RPMI8226 (cell line): ENCODE results near the gene NEUROD4.
A peak's percentile ranks its signal among the peaks of the same experiment; 100 is the strongest.
"Not testable (repeated sequence)": the region's sequence is repeated elsewhere in the genome, so short reads cannot be mapped to it uniquely, and the experiment has no call there.

Experiments used
- DNase-seq: peaks from one replicate; pipeline ENCODE4 v3.0.0-alpha.2; 2015

Gene NEUROD4

GRCh38 chr12:55019784-55020183 lies at the start of gene NEUROD4:
TSS of gene NEUROD4 (plus strand) at chr12:55019974. CDS start at chr12:55026440, 6,466 bp downstream.
- peak; percentile 5 for DNase-seq

- DNase-seq, result no peak
Observed at GRCh38 chr12:54970741-54971140, 49.0 kb upstream of the NEUROD4 start.

DNA sequence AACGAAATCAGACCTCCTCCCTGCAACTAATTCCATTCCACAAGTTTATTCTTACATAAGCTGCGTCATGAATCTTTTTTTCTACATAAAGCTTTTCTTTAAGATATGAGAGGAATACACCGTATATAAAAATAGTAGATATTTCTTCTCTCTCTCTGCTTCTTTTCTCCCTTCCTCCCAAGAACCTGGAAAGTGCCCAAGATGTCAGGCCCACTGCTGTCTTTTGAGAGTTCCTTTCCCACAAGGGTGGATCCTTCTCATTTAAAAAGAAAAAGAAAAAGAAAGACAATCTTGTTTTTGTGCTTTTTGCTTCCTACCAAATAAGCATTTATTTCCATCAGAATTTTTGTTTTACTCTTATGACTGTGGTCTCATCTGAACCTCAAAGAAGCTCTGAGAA lies 46.2 kb upstream of the NEUROD4 start:
- DNase-seq, result no peak

GRCh38 chr12:54974279-54974678 lies 45.5 kb upstream of the NEUROD4 start:
- DNase-seq, result no peak

GRCh38 chr12:54975272-54975671 lies 44.5 kb upstream of the NEUROD4 start:
- no peak for DNase-seq

DNA sequence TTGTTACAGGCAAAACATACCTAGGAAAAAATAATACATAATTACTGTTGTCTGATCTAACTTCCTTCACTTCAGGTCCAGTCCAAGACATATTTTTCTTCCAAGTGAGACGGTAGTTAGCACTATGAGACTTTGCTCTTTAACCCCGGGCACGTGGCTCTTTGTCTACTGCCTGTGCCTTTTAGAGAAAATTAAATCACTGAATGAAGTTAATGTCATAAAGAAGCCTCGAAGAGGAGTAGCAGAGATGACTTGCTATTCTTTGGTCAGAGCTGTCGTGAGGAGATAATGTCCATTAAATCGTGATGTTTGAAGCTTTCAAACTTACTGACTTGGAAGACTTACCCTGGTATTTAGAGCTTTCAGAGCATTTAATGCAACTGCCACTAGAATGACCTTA lies 43.9 kb upstream of the NEUROD4 start:
- DNase-seq, result no peak

GRCh38 chr12:54977155-54977554 lies 42.6 kb upstream of the NEUROD4 start:
- DNase-seq, result no peak

DNA sequence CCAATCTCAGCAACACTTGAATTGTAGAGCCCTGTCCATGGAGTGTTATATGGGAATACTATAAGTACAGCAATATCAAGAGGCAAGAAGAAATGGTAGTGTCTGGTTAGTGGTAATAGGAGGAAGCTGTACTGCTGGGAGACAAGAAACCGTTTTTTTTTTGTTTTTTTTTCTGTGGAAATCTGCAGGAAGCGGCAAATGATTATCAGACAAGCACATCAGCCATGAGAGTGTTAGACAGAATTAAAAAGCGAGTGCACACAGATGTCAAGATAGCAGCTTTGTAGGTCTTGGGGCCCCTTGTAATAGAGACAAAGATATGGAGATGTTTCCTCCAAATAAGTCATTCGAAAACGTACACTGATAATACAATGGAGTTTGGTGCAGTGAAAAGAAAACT lies 41.9 kb upstream of the NEUROD4 start:
- no peak for DNase-seq

DNA sequence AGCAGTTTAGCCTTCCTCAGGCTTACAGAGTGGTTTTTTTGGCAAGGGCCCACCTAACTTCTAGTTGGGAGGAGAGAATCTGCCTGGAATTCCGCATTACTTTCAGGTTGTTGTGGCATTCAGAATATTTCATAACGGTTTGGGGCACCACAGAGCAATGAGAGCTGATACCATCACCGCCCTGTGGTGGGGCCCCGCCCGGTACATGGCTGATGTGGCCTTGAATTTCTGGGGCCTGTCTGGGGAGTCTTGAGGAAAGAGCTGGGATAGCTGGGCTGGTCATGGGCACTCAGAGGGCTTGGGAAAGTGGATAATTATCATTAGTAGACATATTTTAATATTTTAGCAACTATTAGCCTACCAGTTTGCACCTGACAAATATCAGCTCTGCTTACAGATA lies 39.4 kb upstream of the NEUROD4 start:
- DNase-seq, result no peak

- DNase-seq, result no peak
Observed at GRCh38 chr12:54981796-54982195, 38.0 kb upstream of the NEUROD4 start.

DNA sequence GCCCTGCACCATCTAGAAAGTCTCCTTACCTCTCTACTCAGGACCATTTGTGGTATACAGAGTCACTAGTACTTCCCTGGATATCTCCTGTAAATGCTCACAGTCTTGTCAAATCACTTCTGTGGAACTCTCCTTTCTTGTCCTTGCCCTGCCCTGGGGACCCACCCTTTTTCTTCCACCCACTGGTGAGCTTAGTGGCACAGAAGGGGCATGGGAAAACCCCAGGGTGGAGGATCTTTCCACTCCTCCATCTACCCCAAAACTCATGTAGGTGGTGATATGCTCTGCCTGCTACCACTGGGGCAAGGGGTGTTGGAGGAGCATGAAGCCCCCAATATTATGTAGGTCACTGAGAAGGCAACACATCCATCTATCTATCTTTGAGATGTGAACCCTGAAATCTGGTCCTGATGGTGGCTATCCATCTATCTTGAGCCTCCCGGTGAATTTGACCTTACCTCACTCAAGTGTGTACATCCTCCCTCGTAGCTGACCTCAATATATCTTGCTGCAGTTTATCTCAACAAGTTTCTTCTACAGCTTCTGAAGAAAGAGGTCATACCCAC lies 36.2 kb upstream of the NEUROD4 start:
- no peak for DNase-seq

DNA sequence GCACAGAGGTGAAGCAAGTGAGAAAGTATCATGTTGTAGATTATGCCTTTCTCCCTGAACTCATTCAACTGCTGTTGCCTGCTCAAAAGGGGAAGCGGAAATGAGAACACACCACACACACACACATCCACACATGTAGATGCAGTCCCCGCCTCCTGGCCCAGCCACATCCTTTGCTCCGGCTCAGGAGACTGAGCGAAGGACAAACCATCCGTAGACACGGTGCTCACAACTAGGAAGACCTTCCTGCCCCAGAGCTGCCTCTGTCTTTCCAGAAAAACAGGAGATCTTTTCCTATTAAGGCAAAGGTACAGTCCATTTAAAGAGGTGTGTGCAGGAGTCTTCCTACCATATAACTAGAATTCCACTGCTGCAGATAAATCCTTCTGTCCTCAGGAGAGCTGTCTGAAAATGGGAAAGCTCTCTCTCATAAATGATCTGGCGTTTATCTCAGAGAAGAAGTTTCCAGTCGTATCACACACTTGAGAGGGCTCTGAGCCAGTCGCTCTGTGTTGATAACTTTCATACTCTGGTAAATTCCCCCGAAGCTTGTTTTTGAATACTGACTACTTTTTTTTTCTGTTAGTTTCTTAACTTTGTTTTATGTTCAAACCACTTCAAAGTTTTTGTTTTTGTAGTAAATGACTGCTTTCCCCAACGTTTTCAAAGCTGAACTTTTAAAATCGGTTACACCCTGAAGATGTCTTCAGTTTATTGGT lies 35.0 kb upstream of the NEUROD4 start, which contains the start of gene TESPA1:
TSS of gene TESPA1 (minus strand) at position 105 of the 719 bp plus-strand sequence. CDS start 10,200 bp downstream, outside the sequence.
- peak; percentile 87 for DNase-seq

- DNase-seq, result not testable (repeated sequence)
Observed at GRCh38 chr12:54986773-54987172, 33.0 kb upstream of the NEUROD4 start.

DNA sequence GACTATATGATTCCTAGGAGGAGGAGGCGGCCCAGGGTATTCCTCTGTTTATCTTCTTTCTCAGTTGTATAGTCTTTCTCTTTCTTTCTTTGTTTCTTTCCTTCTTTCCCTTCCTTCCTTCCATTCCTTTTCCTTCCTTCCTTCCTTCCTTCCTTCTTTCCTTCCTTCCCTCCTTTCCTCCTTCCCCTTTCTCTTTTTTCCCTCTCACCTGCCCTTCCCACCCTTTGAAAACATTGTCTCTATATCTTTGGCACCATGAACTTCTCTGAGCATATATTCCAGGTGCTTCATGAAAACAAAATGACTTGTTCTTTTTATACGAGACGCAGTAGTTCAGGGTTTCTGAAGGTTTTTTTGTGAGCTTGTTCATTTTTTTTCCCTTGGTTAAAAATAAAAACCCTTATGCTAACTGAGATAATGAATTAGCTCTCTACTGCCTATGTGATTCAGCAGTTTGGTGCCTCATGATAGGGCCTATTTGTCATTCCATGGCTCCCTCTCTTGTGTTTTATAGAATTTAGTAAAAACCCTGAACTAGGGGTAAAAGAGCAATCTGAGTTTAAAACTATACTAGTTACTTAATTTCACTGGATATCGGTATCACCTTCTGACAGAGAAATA lies 32.1 kb upstream of the NEUROD4 start:
- no peak for DNase-seq

DNA sequence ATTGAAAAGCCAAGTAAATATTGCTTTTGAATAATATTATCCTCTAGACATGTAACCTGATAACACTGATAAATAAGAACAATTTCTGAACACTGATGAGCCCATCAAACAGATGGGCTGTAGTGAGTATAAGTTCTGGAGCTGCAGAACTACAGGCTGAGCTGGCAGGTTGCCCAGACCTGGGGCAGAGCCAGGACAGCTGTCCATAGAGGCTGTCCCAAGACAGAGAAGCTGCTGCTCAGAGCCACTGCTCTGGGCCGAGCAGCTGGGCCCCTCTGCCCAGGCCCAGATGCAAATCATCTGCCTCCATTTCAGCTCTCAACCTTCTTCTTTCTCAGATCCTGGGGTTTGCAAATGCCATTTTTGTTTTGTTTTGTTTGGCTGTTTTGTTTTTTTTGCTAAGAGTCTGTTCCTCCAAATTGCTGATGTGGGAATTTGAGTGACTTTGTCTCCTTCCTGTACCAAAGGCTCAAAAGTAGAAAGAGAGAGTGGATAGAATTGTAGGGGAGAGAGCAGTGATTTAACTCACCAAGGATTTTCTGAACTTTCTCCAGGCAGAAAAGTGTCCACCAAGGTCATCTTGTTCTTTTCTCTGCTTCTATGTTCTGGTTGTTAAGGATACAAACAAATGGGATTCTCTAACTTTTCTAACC lies 31.2 kb upstream of the NEUROD4 start:
- DNase-seq, result peak; percentile 89

DNA sequence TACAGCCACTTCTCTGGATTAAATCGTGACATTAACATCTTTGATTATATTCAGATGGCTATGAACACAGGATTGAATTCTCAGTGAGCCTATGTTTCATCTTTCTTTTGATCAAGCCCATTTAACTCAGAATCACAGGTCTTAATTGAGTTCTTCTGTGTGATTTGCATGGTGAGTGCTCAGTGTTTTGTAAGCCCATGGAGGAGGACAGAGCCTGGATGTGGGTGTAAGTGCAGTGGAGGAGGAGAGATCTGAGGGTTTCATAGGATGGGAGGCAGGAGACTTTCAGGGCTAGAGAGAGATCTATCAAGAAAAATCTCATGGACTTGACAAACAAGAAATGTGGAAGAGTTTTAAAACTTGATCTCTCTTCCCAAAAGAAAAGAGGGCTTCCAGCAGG lies 29.9 kb upstream of the NEUROD4 start:
- DNase-seq, result no peak

DNA sequence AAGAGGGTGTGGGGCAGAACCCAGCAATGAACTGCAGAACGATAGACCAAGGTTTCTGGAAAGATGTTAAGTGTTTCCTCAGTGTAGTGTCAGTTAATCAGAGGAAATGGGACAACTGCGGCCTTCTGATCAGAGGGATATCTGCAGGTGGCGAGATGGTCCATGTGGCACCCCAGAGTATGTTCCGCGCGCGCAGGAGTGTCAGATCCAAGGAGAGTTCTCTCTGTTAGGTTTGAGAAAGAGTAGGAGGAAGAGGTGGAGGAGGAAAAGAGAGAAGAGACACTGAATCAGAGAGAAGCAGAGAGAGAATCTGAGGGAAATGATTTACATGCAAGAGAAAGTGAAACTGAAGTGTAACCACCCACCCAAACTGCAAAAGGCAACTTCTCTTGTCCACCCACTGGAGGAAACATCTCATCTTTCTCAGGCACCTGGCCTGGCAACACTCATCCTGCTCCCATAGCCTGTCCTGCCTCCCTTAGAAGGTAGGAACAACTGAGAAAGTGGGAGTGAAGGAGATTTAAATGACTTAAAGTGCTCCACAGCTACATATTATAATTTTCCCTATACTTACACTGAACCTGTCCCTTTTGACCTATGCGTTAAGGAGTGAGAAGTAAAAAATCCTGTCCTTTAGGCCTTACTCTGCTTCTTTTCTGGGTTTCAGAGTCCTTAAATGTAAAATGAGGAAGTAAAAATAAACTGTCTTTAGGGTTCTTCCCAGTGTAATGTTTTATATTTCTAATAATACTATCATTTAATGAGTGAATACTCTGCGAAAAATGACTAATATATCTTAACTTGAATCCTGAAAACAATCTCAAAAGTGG lies 28.4 kb upstream of the NEUROD4 start:
- peak; percentile 24 for DNase-seq

- DNase-seq, result no peak
Observed at GRCh38 chr12:54991991-54992375, 27.8 kb upstream of the NEUROD4 start.

GRCh38 chr12:54993181-54993835 lies 26.5 kb upstream of the NEUROD4 start:
- DNase-seq, result peak; percentile 70

- no peak for DNase-seq
Observed at GRCh38 chr12:54996205-54996604, 23.6 kb upstream of the NEUROD4 start.

- no peak for DNase-seq
Observed at GRCh38 chr12:54997929-54998522, 21.7 kb upstream of the NEUROD4 start.
